ENCODE measurements around the gene SCN4B. TPM values are rescaled to one million over a fixed set of nuclear protein-coding genes. Genes with fewer than 3 reads are reported as not detected.

SCN4B gene
- total RNA-seq, 1 experiment from 2014 or later = 0.33 TPM

GRCh38 chr11:118098996-118099837 lies 53.4 kb downstream of the SCN4B start:
- no peak for ATAC-seq
- intact Hi-C loops (cut with micrococcal nuclease; ENCODE audit: unreplicated experiment) (no loop called here), in situ Hi-C loops (cut with HindIII; ENCODE audit: low pct_unique_long_range_greater_than_20kb, low sequenced_read_pairs) (no loop called here)
- H3K36me3 ChIP-seq (ENCODE audit: control insufficient read depth, insufficient read depth, low read length) = no peaks in the 10 kb centered on the region
- TF ChIP-seq CTCF (IDR thresholded peaks at IDR 0.05) (no peak), POLR2AphosphoS5 (IDR thresholded peaks at IDR 0.05; ENCODE audit: low read depth, low read length) (no peak), REST (IDR thresholded peaks at IDR 0.05; ENCODE audit: insufficient read depth in 1 of 2, low read depth in 2 of 2, low read length in 1 of 2) (no peak), TCF7L2 (IDR thresholded peaks at IDR 0.05; ENCODE audit: low read depth, low read length) (no peak), SIN3A (IDR thresholded peaks at IDR 0.05; ENCODE audit: borderline replicate concordance, insufficient read depth, low read depth, low read length) (no peak)
- CTCF ChIA-PET = no interaction called here
- POLR2A ChIA-PET = no interaction called here
- no peaks in the 10 kb centered on the region for H3K4me1 ChIP-seq (ENCODE audit: control insufficient read depth, insufficient read depth, low read length)
- H3K27ac ChIP-seq (ENCODE audit: low read length) = no peak overlapping the region
- no TSS peak for BruUV-seq (replicated peaks)
- H3K9me3 ChIP-seq (ENCODE audit: control insufficient read depth, insufficient read depth, low read depth, low read length) = no peaks in the 10 kb centered on the region
- H3K27me3 ChIP-seq (ENCODE audit: control insufficient read depth, insufficient read depth, low read length) = peaks cover 4% of the 10 kb centered on the region; the same call in 1 of the 2 replicates
- DNase-seq (ENCODE audit: low read depth, low spot score) = no peak
- no peak overlapping the region for H3K4me3 ChIP-seq (ENCODE audit: low read depth in 2 of 2, low read length in 2 of 2)

GRCh38 chr11:118095967-118096367 lies 56.7 kb downstream of the SCN4B start:
- in situ Hi-C loops (cut with HindIII; ENCODE audit: low pct_unique_long_range_greater_than_20kb, low sequenced_read_pairs) (no loop called here), intact Hi-C loops (cut with micrococcal nuclease; ENCODE audit: unreplicated experiment) (no loop called here)
- no peak for DNase-seq (ENCODE audit: low read depth, low spot score)
- no peak overlapping the region for H3K27ac ChIP-seq (ENCODE audit: low read length)
- ChIA-PET CTCF (no interaction called here), POLR2A (no interaction called here)
- no peak overlapping the region for H3K4me3 ChIP-seq (ENCODE audit: low read depth in 2 of 2, low read length in 2 of 2)
- ATAC-seq = no peak
- TF ChIP-seq POLR2AphosphoS5 (IDR thresholded peaks at IDR 0.05; ENCODE audit: low read depth, low read length) = no peak
- no peak for TF ChIP-seq CTCF (IDR thresholded peaks at IDR 0.05)
- TF ChIP-seq TCF7L2 (IDR thresholded peaks at IDR 0.05; ENCODE audit: low read depth, low read length) = no peak
- TF ChIP-seq SIN3A (IDR thresholded peaks at IDR 0.05; ENCODE audit: borderline replicate concordance, insufficient read depth, low read depth, low read length) = no peak
- TF ChIP-seq REST (IDR thresholded peaks at IDR 0.05; ENCODE audit: insufficient read depth in 1 of 2, low read depth in 2 of 2, low read length in 1 of 2) = no peak
- BruUV-seq (replicated peaks) = no TSS peak
- no peaks in the 10 kb centered on the region for H3K9me3 ChIP-seq (ENCODE audit: control insufficient read depth, insufficient read depth, low read depth, low read length)
- H3K36me3 ChIP-seq (ENCODE audit: control insufficient read depth, insufficient read depth, low read length) = no peaks in the 10 kb centered on the region
- H3K27me3 ChIP-seq (ENCODE audit: control insufficient read depth, insufficient read depth, low read length) = peaks cover 4% of the 10 kb centered on the region; the same call in 1 of the 2 replicates
- H3K4me1 ChIP-seq (ENCODE audit: control insufficient read depth, insufficient read depth, low read length) = no peaks in the 10 kb centered on the region
